Cerebellar cortex (tissue), 1 donor: Measurements from ENCODE around the gene PITPNB.

Source experiments
- DNase-seq: peaks from one replicate; pipeline ENCODE4 v3.0.0-alpha.2; 2015; ENCODE audit warnings: low spot score

PITPNB gene

DNA sequence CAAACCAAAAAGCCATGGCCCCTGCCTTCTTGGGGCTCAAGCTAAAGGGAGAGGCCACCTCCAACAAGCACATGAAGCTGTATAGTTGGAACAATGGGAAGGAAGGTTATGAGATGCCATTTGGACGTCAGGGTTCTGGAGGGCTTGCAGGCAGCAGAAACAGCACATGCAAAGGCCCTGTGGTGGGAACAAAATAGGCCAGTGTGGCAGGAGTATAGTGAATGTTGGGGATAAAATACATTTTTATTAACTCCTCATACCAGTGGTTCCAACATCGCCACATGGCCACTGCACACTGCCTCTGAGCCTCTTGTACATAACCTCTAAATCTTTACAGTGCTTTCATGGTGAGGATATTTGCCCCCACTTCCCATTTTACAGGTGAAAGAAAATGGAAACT, 85.3 kb downstream of the PITPNB start:
- DNase-seq: no peak

DNA sequence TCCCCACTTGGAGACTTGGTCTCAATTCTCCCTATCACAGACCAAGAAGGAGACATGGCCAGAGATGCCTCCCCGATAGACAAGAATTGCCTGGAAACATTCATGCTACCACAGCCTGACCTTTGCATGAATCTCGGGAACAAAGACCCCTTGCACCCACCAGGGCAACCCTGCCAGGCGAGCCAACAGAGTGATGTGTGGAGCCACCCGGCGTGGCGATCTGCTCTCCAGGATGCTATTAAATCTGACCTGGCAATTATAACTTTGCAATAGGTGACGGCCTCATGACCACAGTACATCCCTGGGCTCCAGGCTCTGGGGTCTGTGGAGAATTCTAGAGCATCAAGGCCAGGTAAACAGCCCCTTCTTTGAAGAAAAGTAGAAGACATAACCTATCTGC, 86.5 kb downstream of the PITPNB start:
- no peak for DNase-seq

DNA sequence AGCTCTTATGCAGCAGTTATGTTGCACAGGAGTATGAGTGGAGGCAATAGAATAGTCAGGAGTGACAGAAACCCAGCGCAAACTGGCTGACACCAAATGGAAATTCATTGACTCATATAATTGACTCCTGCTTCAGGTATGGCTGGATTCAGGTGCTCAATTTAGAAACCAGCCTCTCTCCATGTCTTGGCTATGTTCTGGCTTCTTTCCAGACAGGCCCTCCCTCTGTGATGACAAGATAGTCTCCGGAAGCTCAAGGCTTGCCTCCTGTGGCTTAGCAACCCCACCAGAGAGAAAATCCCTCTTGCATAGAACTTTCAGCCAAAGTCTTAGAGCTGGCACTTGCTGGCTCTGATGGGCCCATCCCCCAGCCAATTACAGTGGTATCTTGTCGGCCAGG, 89.4 kb downstream of the PITPNB start:
- no peak for DNase-seq

DNA sequence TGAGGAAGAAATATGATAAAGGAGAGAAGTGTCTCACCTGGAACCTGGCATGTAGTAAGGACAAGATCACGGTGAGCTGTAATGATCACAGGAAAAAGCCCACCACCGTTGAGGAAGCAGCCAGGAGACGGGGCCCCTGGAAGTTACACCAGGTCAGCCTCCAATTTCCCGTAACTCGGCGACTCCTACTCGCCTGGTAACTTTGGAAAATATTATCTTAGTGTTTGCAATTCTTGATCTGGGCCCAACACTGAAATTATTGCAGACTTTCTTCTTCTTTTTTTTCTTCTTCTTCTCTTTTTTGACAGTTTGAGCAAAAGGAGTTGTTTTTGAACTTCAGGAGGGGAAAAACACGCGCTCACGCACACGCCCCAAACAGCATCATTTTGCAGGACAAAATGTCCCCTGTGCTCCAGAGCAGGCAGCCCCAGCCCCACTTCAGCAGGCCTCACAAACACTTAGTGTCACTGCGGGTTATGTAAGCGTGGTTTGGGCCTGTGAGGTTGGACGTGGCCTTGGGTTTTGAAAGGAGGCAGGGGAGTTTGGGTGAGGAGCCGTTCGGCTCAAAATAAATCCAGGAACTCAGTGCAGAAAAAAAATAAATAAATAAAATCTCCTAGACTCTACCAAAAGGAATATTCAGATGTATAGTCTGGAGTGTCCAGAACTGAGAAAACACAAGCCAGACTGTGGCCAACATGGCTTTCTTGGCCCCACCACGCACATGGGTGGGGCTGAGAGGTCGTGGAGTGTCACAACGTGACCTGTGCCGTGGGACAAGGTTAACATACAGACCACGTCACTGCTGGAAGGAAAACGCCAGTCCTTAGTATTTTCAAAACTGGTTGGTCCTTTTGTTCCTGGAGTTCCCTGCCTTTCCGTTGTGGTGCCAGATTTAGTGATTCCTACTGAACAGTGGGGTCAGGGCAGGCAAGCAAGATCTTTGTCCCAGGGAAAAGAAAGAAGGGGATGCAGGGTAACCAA, 91.2 kb downstream of the PITPNB start:
- no peak for DNase-seq

- no peak for DNase-seq
These were observed 93.9 kb downstream of the PITPNB start for GRCh38 chr22:27825174-27825573.

- DNase-seq: no peak
These were observed 95.8 kb downstream of the PITPNB start for GRCh38 chr22:27823221-27823620.

GRCh38 chr22:27820896-27821866, 97.9 kb downstream of the PITPNB start:
- DNase-seq: no peak

GRCh38 chr22:27816552-27816951, 102.5 kb downstream of the PITPNB start:
- no peak for DNase-seq

DNA sequence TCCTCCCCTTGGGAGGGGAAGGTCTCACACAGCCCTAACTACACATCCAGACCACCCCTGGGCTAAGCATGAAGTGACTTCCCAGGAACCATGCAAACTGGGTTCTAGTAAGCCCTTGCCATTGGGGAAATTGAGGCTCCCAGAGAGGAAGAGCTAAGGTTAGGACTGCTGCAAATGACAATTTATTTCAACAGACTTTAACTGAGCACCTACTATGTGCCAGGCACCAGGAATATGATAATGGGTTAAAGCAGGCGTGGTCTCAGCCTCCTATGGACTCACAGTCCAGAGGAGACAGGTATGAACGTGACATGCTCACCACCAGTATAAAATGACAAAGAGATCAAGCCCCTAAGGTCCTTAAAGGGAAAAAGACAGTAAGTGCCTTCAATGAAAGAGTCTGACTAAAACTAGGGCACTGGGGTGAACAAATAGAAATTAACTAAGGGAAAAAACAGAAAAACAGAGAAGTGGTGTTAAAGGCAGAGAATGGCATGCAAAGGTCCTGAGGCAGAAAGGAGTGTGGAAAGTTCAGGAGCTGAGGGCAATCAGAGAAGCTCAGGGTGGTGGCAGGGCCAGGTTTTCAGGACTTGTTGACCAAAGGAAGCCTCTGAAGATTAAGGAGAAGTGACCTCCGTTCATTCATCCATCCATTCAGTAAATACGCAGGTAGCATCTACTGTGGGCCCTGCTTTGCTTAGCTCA, 103.1 kb downstream of the PITPNB start:
- no peak for DNase-seq

DNA sequence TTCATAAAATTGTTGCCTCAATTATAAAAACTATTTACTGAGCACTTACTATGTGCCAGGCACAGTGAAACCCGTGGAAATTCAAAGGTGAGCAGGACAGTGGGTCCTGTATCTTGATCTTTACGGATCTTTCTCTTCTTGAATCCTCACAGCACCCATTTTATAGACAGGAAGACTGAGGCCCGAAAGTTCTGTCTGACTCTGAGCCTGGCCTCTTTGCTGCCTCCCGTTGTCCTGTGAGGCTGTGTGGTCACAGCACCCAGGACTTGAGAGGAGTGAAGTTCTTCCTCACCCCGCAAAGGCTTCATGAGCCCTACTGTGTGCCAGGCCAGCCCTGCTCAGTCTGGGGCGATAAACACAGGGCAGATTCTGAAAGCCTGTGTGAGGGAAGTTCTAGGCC, 104.1 kb downstream of the PITPNB start:
- no peak for DNase-seq

DNA sequence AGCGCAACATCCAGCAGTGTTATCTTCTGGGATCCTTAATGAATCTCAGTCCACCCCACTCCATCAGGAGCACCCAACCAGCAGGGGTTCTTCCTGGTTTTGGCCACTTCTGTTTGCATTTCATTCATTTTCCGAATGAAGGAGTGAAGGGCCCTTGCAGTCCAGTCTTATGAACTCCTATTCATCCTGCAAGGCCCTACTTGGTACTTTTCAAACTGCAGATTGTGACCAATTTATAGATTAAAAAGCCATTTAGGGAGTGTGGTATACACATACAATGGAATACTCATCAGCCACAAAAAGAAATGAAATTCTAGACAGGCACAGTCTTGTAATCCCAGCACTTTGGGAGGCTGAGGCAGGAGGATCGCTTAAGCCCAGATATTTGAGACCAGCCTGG, 107.3 kb downstream of the PITPNB start:
- no peak for DNase-seq

DNA sequence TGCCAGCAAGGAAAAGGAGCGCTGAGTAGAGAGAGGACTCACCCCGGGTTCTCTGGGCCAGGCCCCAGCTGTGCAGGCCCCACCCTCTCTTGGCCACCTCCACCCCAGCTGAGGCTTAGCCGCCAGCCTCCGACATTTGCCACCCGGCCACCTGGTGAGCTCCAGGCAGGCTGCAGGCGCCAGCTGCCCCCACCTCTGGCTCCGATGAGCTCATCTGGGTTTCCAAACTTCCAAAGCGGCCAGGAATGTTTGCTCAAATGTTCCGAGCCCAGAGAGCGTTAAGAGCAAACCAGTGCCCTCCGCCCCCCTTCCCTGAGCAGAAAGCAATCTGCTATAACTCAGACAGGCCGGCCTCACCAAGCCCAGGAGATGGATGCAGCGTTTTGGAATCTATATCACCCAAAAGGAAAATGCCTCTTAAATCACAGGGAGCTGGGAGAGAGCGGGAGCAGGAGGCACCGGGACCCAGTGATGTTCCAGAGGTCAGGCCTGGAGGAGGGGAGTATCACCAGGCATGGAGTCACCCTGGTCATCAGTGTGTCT, 108.4 kb downstream of the PITPNB start:
- no peak for DNase-seq

- DNase-seq: no peak
These were observed 109.1 kb downstream of the PITPNB start for GRCh38 chr22:27809700-27810608.

- DNase-seq: no peak
These were observed 109.8 kb downstream of the PITPNB start for GRCh38 chr22:27809226-27809603.

DNA sequence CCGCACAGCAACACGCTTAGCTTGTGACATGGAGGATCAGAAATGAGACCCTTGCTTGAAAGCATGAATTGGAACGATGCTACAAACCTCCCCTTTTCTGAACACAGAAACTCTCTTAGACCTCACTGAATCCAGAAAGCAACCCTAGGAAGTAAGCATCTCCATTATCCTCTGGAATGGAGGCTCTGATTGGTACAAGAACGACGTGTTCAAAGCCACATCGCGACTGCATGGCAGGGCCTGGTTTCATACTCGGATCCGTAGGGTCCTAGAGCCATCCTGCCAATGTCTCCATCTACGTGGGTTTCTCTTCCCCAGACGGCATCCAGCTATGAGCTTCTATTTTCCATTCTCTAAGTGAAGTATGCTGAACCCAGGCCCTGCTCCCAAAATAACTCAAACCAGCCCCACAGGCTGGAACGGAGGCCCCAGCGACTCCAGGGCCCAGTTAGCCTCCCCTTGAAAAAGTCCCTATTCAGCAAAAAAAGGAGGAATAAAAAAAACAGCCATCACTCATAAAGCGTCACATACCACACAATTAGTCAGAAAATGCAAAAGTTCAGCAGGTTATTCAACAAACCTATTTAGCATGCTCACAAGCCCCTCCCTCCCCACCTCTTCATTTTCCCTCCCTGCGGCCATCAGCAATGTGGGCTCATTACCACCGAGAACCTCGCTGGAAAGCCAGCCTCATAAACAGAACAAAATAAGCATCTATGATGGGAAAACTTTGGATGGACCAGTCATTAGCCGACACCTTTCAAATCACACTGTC, 110.4 kb downstream of the PITPNB start:
- no peak for DNase-seq

GRCh38 chr22:27805841-27806240, 113.2 kb downstream of the PITPNB start:
- no peak for DNase-seq

DNA sequence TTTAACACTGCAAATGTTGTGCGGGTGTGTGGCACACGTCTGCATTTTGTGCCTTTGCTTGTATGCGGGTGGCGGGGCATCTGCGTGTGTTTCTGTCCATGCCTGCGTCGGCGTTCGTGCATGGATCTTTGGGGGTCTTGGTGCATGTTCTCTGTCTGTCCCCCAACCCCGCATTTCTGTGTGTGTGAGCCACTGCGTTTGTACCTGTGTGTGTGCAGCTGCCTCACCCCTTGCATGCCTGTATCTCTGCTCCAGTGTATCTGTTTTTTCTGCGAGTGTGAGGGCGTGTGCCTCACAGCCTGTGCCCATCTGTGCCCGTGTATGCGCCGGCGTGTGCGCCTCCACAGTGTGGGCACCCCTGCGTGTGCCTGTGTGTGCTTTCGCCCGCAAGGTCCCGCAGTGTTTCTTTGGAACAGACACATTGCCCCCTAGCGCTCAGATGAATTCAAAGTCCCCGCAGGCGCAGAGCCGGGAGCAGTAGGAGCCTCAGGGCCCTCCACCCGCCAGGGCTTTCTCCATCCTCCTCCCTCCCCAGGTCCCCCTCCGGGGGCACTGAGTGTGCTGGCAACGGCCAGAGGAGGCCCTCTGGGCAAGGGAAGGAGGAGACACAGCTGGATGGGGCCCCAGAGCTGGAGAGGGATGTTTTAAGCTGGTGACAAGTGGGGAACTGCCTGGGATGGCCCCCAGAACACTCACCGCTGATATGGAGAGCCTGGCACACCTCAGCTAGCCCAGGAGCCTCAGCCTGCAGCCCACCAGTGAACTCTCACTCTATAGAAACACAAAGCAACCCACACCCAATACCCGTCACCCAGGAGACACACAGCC, 114.4 kb downstream of the PITPNB start:
- DNase-seq: peak; percentile 40

- DNase-seq: no peak
These were observed 115.1 kb downstream of the PITPNB start for GRCh38 chr22:27803841-27804415.
